Thoracic aorta (tissue), 2 donors: Measurements from ENCODE around the gene LRP8. TPM values are rescaled to one million over a fixed set of nuclear protein-coding genes. Genes with fewer than 3 reads are reported as not detected.
"Not testable (repeated sequence)": the region's sequence is repeated elsewhere in the genome, so short reads cannot be mapped to it uniquely, and the experiment has no call there.

Experiments
- ATAC-seq: fragments of 150-250 bp; one replicate; pipeline ENCODE4 v1.8.0; 2017; ENCODE audit warnings: low read depth; ENCODE audit not compliant: insufficient number of reproducible peaks, low FRiP score
- DNase-seq: peaks from one replicate; pipeline ENCODE4 v3.0.0-alpha.2; 2020; ENCODE audit warnings: low spot score
- H3K27ac ChIP-seq, 2 donors: fragments of 200-600 bp; sonication (generic); 1 replicate in 1 of 2; 2 replicates in 1 of 2; pipeline ENCODE4 v1.5.1; 2016; ENCODE audit warnings: mild to moderate bottlenecking in 2 of 2, moderate library complexity in 2 of 2
- H3K27me3 ChIP-seq: fragments of 200-600 bp; sonication (generic); replicated peaks from 2 replicates; pipeline ENCODE4 v1.6.0; 2016; ENCODE audit warnings: mild to moderate bottlenecking; ENCODE audit not compliant: insufficient read depth
- H3K36me3 ChIP-seq: fragments of 200-600 bp; sonication (generic); one replicate; pipeline ENCODE4 v1.5.1; 2016
- H3K4me1 ChIP-seq, 2 donors: fragments of 200-600 bp; sonication (generic); 1 replicate in 1 of 2; 2 replicates in 1 of 2; pipeline versions ENCODE4 v1.5.1 to v1.6.0; 2016; ENCODE audit warnings: low read depth in 2 of 2, mild to moderate bottlenecking in 1 of 2; ENCODE audit not compliant: control insufficient read depth in 1 of 2
- H3K4me3 ChIP-seq: fragments of 200-600 bp; sonication (generic); 2 replicates; pipeline ENCODE4 v1.5.1; 2016; ENCODE audit warnings: mild to moderate bottlenecking
- H3K9me3 ChIP-seq: fragments of 200-600 bp; sonication (generic); 2 replicates; pipeline ENCODE4 v1.5.1; 2016
- total RNA-seq, 2 donors: library from RNA; depleted of rRNA; stranded (reverse); fragments of >200 nt; gene quantifications; one replicate each; pipeline versions ENCODE4 v1.1.0 to v1.2.3, GENCODE V29; 2016
- TF ChIP-seq, protein P1 (sequence below): fragments of 200-600 bp; sonication (generic); IDR thresholded peaks from one replicate; pipeline ENCODE4 v1.5.1; 2019; ENCODE audit warnings: antibody characterized with exemption

The LRP8 gene
- total RNA-seq, 2 donors from 2014 or later = 14.1 to 24.1 TPM

DNA sequence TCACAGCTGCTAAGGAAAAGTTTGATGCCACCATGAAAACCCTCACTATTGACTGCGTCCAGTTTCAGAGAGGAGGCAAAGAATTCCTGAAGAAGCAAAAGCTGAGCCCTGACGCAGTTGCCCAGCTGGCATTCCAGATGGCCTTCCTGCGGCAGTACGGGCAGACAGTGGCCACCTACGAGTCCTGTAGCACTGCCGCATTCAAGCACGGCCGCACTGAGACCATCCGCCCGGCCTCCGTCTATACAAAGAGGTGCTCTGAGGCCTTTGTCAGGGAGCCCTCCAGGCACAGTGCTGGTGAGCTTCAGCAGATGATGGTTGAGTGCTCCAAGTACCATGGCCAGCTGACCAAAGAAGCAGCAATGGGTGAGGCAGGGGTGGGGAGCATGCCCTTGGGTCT, 116.9 kb downstream of the LRP8 start:
- ATAC-seq (no peak), DNase-seq (no peak)
- Histone ChIP-seq H3K27ac (no peak overlapping the region), H3K4me1 (no peaks in the 10 kb centered on the region), H3K4me3 (no peak overlapping the region), H3K27me3 (no peaks in the 10 kb centered on the region), H3K36me3 (peaks cover 67% of the 10 kb centered on the region), H3K9me3 (no peaks in the 10 kb centered on the region)
- TF ChIP-seq, protein P1, sequence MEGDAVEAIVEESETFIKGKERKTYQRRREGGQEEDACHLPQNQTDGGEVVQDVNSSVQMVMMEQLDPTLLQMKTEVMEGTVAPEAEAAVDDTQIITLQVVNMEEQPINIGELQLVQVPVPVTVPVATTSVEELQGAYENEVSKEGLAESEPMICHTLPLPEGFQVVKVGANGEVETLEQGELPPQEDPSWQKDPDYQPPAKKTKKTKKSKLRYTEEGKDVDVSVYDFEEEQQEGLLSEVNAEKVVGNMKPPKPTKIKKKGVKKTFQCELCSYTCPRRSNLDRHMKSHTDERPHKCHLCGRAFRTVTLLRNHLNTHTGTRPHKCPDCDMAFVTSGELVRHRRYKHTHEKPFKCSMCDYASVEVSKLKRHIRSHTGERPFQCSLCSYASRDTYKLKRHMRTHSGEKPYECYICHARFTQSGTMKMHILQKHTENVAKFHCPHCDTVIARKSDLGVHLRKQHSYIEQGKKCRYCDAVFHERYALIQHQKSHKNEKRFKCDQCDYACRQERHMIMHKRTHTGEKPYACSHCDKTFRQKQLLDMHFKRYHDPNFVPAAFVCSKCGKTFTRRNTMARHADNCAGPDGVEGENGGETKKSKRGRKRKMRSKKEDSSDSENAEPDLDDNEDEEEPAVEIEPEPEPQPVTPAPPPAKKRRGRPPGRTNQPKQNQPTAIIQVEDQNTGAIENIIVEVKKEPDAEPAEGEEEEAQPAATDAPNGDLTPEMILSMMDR = no peak

DNA sequence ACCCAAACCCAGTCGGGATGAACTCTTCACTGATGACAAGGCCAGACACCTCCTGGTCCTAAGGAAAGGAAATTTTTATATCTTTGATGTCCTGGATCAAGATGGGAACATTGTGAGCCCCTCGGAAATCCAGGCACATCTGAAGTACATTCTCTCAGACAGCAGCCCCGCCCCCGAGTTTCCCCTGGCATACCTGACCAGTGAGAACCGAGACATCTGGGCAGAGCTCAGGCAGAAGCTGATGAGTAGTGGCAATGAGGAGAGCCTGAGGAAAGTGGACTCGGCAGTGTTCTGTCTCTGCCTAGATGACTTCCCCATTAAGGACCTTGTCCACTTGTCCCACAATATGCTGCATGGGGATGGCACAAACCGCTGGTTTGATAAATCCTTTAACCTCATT, 117.5 kb downstream of the LRP8 start:
- no peak for ATAC-seq
- DNase-seq = no peak
- H3K4me3 ChIP-seq = no peak overlapping the region
- no peaks in the 10 kb centered on the region for H3K4me1 ChIP-seq
- no peak overlapping the region for H3K27ac ChIP-seq
- H3K36me3 ChIP-seq = peaks cover 67% of the 10 kb centered on the region
- no peaks in the 10 kb centered on the region for H3K9me3 ChIP-seq
- no peaks in the 10 kb centered on the region for H3K27me3 ChIP-seq
- TF ChIP-seq, protein P1 = no peak

DNA sequence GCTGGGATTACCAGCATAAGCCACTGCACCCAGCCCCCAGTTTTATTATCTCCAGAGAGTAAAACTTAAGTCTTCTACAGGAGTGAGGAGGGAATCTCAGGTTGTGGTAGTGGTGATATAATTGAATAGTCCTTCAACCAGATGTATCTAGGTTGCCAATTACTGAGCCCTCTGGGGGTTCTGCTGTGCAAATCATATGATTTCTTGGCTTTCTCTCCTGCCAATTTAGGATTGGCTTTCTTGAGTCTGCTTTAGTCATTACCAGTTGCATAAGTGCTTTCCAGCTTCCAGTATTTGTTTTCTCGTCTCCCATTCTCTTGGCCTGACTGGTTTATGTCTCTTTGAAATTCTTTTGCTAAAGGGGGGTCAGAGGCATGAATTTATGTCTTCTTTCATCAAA, 120.1 kb downstream of the LRP8 start:
- TF ChIP-seq, protein P1 = no peak
- DNase-seq = no peak
- Histone ChIP-seq H3K4me3 (no peak overlapping the region), H3K27me3 (no peaks in the 10 kb centered on the region), H3K9me3 (no peaks in the 10 kb centered on the region), H3K27ac (no peak overlapping the region), H3K36me3 (peaks cover 53% of the 10 kb centered on the region), H3K4me1 (no peaks in the 10 kb centered on the region)
- no peak for ATAC-seq

DNA sequence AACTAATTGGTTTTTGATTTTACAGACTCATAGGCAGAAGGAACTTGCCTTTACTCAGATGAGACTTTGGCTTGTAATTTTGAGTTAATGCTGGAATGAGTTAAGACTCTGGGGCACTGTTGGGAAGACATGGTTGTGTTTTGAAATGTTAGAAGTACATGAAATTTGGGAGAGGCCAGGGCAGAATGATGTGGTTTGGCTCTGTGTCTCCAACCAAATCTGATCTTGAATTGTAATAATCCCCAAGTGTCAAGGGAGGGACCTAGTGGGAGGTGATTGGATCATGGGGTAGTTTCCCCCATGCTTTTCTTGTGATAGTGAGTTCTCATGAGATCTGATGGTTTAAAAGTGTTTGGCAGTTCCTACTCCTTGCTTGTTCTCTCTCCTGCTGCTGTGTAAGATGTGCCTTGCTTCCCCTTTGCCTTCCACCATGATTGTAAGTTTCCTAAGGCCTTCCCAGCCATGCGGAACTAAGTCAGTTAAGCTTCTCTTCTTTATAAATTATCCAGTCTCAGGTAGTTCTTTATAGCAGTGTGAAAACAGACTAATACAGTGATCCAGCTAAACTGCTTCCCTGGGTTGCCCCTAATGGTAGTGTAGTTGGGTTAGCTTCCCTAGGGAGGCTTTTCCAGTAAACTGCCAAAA, 121.0 kb downstream of the LRP8 start:
- no peak for DNase-seq
- Histone ChIP-seq H3K4me1 (no peaks in the 10 kb centered on the region), H3K9me3 (no peaks in the 10 kb centered on the region), H3K36me3 (peaks cover 51% of the 10 kb centered on the region), H3K27me3 (no peaks in the 10 kb centered on the region), H3K27ac (no peak overlapping the region), H3K4me3 (no peak overlapping the region)
- TF ChIP-seq, protein P1 = no peak
- no peak for ATAC-seq

DNA sequence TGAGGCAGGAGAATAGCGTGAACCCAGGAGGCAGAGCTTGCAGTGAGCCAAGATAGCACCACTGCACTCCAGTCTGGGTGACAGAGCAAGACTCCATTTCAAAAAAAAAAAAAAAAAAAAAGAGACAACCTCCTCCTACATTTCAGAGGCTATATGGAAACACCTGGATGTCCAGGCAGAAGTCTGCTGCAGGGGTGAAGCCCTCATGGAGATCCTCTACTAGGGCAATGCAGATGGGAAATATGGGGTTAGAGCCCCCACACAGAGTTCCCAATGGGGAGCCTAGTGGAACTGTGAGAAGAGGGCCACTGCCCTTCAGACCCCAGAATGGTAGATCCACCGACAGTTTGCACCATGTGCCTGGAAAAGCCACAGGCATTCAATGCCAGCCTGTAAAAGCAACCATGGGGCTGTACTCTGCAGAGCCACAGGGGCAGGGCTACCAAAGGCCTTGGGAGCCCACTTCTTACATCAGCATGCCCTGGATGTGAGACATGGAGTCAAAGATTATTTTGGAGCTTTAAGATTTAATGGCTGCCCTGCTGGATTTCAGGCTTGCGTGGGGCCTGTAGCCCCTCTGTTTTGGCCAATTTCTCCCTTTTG, 121.7 kb downstream of the LRP8 start:
- peaks cover 45% of the 10 kb centered on the region for H3K36me3 ChIP-seq
- not testable (repeated sequence) for H3K9me3 ChIP-seq, H3K4me1 ChIP-seq, ATAC-seq, H3K4me3 ChIP-seq, H3K27me3 ChIP-seq, H3K27ac ChIP-seq, DNase-seq

DNA sequence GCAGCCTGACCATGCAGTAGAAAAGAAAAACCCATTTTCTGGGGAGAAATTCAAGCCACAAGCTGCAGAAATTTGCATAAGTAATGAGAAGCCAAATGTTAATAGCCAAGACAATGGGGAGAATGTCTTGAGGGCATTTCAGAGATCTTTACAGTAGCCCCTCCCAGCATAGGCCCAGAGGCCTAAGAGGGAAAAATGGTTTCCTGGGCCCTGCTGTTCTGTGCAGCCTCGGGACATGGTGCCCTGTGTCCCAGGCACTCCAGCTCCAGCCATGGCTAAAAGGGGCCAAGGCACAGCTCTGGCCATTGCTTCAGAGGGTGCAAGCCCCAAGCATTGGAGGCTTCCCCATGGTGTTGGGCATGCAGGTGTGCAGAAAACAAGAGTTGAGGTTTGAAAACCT, 122.4 kb downstream of the LRP8 start:
- H3K27me3 ChIP-seq, H3K9me3 ChIP-seq, H3K27ac ChIP-seq, ATAC-seq, H3K4me3 ChIP-seq, H3K4me1 ChIP-seq, DNase-seq: not testable (repeated sequence)
- H3K36me3 ChIP-seq = peaks cover 38% of the 10 kb centered on the region
